A673 (cell line): ENCODE measurements around the gene C1orf122. TPM values are rescaled to one million over a fixed set of nuclear protein-coding genes. Genes with fewer than 3 reads are reported as not detected.

Source experiments
- BruUV-seq: library from RNA; stranded (reverse); fragments of 400-500 nt; replicated peaks from 2 replicates; lab custom pipeline; 2021; lab: Mats Ljungman, UMichigan
- CTCF ChIA-PET: fragments of 300-600 bp; sonication (Branson Sonifier 250); formaldehyde crosslinking; loops from one replicate; lab custom pipeline; 2022; ENCODE audit warnings: antibody characterized with exemption; lab: Charles Lee
- POLR2A ChIA-PET: fragments of 300-600 bp; sonication (Branson Sonifier 250); formaldehyde crosslinking; loops from one replicate; lab custom pipeline; 2022; ENCODE audit warnings: antibody characterized with exemption; ENCODE audit not compliant: low non-redundant PET; lab: Charles Lee
- DNase-seq: peaks from one replicate; pipeline ENCODE4 v3.0.0-alpha.2; 2015; ENCODE audit warnings: low spot score
- H3K27ac ChIP-seq: fragments of 200-600 bp; sonication (generic); 2 replicates; pipeline ENCODE4 v1.5.1; 2016; ENCODE audit warnings: mixed run types, low read depth, mild to moderate bottlenecking, mixed read lengths, antibody characterized with exemption, low read length; ENCODE audit not compliant: poor library complexity, severe bottlenecking
- H3K27me3 ChIP-seq: fragments of 200-600 bp; sonication (generic); replicated peaks from 2 replicates; pipeline ENCODE4 v1.6.1; 2017; ENCODE audit warnings: mixed run types, low read depth, mild to moderate bottlenecking, mixed read lengths, antibody characterized with exemption, low read length; ENCODE audit not compliant: insufficient read depth, poor library complexity
- H3K36me3 ChIP-seq: fragments of 200-600 bp; sonication (generic); 2 replicates; pipeline ENCODE4 v1.6.1; 2016; ENCODE audit warnings: mixed run types, mild to moderate bottlenecking, mixed read lengths, antibody characterized with exemption, low read length; ENCODE audit not compliant: insufficient read depth, poor library complexity, severe bottlenecking
- H3K4me1 ChIP-seq: fragments of 200-600 bp; sonication (generic); 2 replicates; pipeline ENCODE4 v1.6.1; 2017; ENCODE audit warnings: mixed run types, mild to moderate bottlenecking, mixed read lengths, antibody characterized with exemption, low read length; ENCODE audit not compliant: insufficient read depth, poor library complexity, severe bottlenecking
- H3K4me3 ChIP-seq: fragments of 200-600 bp; sonication (generic); 2 replicates; pipeline ENCODE4 v1.5.1; 2016; ENCODE audit warnings: low read depth, mixed run types, mild to moderate bottlenecking, mixed read lengths, low read length; ENCODE audit not compliant: poor library complexity, severe bottlenecking
- H3K9me3 ChIP-seq: fragments of 200-600 bp; sonication (generic); 2 replicates; pipeline ENCODE4 v1.6.1; 2016; ENCODE audit warnings: mixed run types, low read depth, mild to moderate bottlenecking, mixed read lengths, antibody characterized with exemption, low read length; ENCODE audit not compliant: poor library complexity, severe bottlenecking
- CTCF ChIP-seq: fragments of 300-800, 200-600 bp; sonication (generic); conservative IDR thresholded peaks from 2 replicates; pipeline ENCODE4 v1.5.1; 2017; ENCODE audit warnings: low read depth, mild to moderate bottlenecking, antibody characterized with exemption, low read length, moderate library complexity, mixed read lengths
- EZH2 ChIP-seq: fragments of 200-600 bp; sonication (generic); IDR thresholded peaks from 2 replicates; pipeline ENCODE4 v1.6.1; 2017; ENCODE audit warnings: borderline replicate concordance, low read depth, mild to moderate bottlenecking, mixed read lengths, antibody characterized with exemption, low read length; ENCODE audit not compliant: poor library complexity, severe bottlenecking
- intact Hi-C: fragments of 100-400 bp; cut with micrococcal nuclease; formaldehyde crosslinking; loops from one replicate; pipeline ENCODE4 v1.10.0; 2022; ENCODE audit not compliant: unreplicated experiment
- total RNA-seq: library from RNA; stranded (reverse); gene quantifications from 2 replicates; pipeline ENCODE4 v1.2.3, GENCODE V29; 2021

Gene C1orf122
- total RNA-seq, 1 experiment from 2014 or later, result 31.0 TPM

- intact Hi-C loops, result no loop called here
- Histone ChIP-seq H3K4me3 (no peak overlapping the region), H3K27ac (no peak overlapping the region), H3K4me1 (no peaks in the 10 kb centered on the region), H3K36me3 (peaks cover 21% of the 10 kb centered on the region), H3K27me3 (no peaks in the 10 kb centered on the region), H3K9me3 (no peaks in the 10 kb centered on the region)
- no TSS peak for BruUV-seq
- ChIA-PET CTCF (no interaction called here), POLR2A (no interaction called here)
- TF ChIP-seq CTCF (no peak), EZH2 (no peak)
- no peak for DNase-seq
Measured at GRCh38 chr1:37841652-37842051, 34.1 kb downstream of the C1orf122 start.

GRCh38 chr1:37844536-37844935 is 36.9 kb downstream of the C1orf122 start:
- POLR2A ChIA-PET, result interaction anchor here (0.6 kb wide), 1 partner anchor 196 kb away, joined by 3 read pairs; no protein-coding TSS in a partner anchor
- no TSS peak for BruUV-seq
- CTCF ChIA-PET, result no interaction called here

GRCh38 chr1:37845049-37845646 is 37.6 kb downstream of the C1orf122 start:
- H3K4me3 ChIP-seq, result no peak overlapping the region
- CTCF ChIA-PET, result no interaction called here
- no peak for TF ChIP-seq CTCF
- TF ChIP-seq EZH2, result no peak
- no peak overlapping the region for H3K27ac ChIP-seq
- BruUV-seq, result no TSS peak
- H3K4me1 ChIP-seq, result no peaks in the 10 kb centered on the region
- H3K27me3 ChIP-seq, result no peaks in the 10 kb centered on the region
- peaks cover 4% of the 10 kb centered on the region for H3K36me3 ChIP-seq
- POLR2A ChIA-PET, result no interaction called here
- H3K9me3 ChIP-seq, result no peaks in the 10 kb centered on the region
- intact Hi-C loops, result no loop called here
- DNase-seq, result no peak

More at GRCh38 chr1:37844536-37844935, 36.9 kb downstream of the C1orf122 start:
- H3K9me3 ChIP-seq, result no peaks in the 10 kb centered on the region
- no peak overlapping the region for H3K4me3 ChIP-seq
- no peaks in the 10 kb centered on the region for H3K4me1 ChIP-seq
- H3K27ac ChIP-seq, result no peak overlapping the region
- peaks cover 6% of the 10 kb centered on the region for H3K36me3 ChIP-seq
- TF ChIP-seq EZH2 (no peak), CTCF (no peak)
- no peaks in the 10 kb centered on the region for H3K27me3 ChIP-seq
- DNase-seq, result no peak
- intact Hi-C loops, result no loop called here
